Measurements from ENCODE around the gene FEM1B.
A peak's percentile ranks its signal among the peaks of the same experiment; 100 is the strongest.
"Not testable (repeated sequence)": the region's sequence is repeated elsewhere in the genome, so short reads cannot be mapped to it uniquely, and the experiment has no call there.

Gene FEM1B

GRCh38 chr15:68277603-68278344, at the start of gene FEM1B:
FEM1B (plus strand) TSS chr15:68277745; CDS start chr15:68278418, 673 bp downstream.
- DNase-seq (ENCODE audit: low spot score) (peak; percentile 96), FAIRE-seq (peak; percentile 77)

GRCh38 chr15:68228143-68228970, 49.2 kb upstream of the FEM1B start:
- DNase-seq (ENCODE audit: low spot score) (peak; percentile 28), FAIRE-seq (no peak)

- FAIRE-seq (no peak), DNase-seq (ENCODE audit: low spot score) (no peak)
These were observed 48.6 kb upstream of the FEM1B start for GRCh38 chr15:68228971-68229385.

GRCh38 chr15:68229386-68230156, 48.0 kb upstream of the FEM1B start, which contains the start of gene CLN6:
CLN6 (minus strand) TSS chr15:68229728; CDS start chr15:68229584, 144 bp downstream.
- no peak for FAIRE-seq
- peak; percentile 99 for DNase-seq (ENCODE audit: low spot score)

GRCh38 chr15:68230157-68231100, 47.1 kb upstream of the FEM1B start:
- DNase-seq (ENCODE audit: low spot score) (no peak), FAIRE-seq (no peak)

GRCh38 chr15:68231102-68231818, 46.3 kb upstream of the FEM1B start:
- DNase-seq (ENCODE audit: low spot score) (no peak), FAIRE-seq (no peak)

GRCh38 chr15:68232449-68232848, 45.1 kb upstream of the FEM1B start:
- FAIRE-seq, result no peak
- DNase-seq (ENCODE audit: low spot score), result no peak

GRCh38 chr15:68232937-68233336, 44.6 kb upstream of the FEM1B start:
- DNase-seq (ENCODE audit: low spot score), result no peak
- no peak for FAIRE-seq

GRCh38 chr15:68234060-68234459, 43.5 kb upstream of the FEM1B start:
- FAIRE-seq, result no peak
- no peak for DNase-seq (ENCODE audit: low spot score)

- not testable (repeated sequence) for DNase-seq (ENCODE audit: low spot score); FAIRE-seq
These were observed 43.0 kb upstream of the FEM1B start for GRCh38 chr15:68234520-68234919.

- DNase-seq (ENCODE audit: low spot score) (no peak), FAIRE-seq (no peak)
These were observed 42.5 kb upstream of the FEM1B start for GRCh38 chr15:68235022-68235421.

- DNase-seq (ENCODE audit: low spot score) (no peak), FAIRE-seq (no peak)
These were observed 38.5 kb upstream of the FEM1B start for GRCh38 chr15:68239025-68239424.

GRCh38 chr15:68241088-68241935, 36.2 kb upstream of the FEM1B start:
- no peak for DNase-seq (ENCODE audit: low spot score)
- no peak for FAIRE-seq

GRCh38 chr15:68244235-68244634, 33.3 kb upstream of the FEM1B start:
- no peak for FAIRE-seq
- DNase-seq (ENCODE audit: low spot score), result no peak

GRCh38 chr15:68249058-68249713, 28.4 kb upstream of the FEM1B start:
- no peak for FAIRE-seq
- no peak for DNase-seq (ENCODE audit: low spot score)

- peak; percentile 71 for DNase-seq (ENCODE audit: low spot score)
- FAIRE-seq, result peak; percentile 23
These were observed 24.5 kb upstream of the FEM1B start for GRCh38 chr15:68252925-68253534.

- DNase-seq (ENCODE audit: low spot score) (no peak), FAIRE-seq (no peak)
These were observed 20.7 kb upstream of the FEM1B start for GRCh38 chr15:68256675-68257450.
